ENCODE measurements around the gene PDGFD. TPM values are rescaled to one million over a fixed set of nuclear protein-coding genes. Genes with fewer than 3 reads are reported as not detected.

PDGFD gene
- total RNA-seq, 1 donor from 2014 or later: 17.2 TPM

- Mint-ChIP-seq H3K4me3 (ENCODE audit: unreplicated experiment) (no peak overlapping the region), H3K9me3 (ENCODE audit: unreplicated experiment) (no peaks in the 10 kb centered on the region), H3K27me3 (ENCODE audit: unreplicated experiment) (peaks cover 2% of the 10 kb centered on the region), H3K27ac (ENCODE audit: unreplicated experiment) (no peak overlapping the region), H3K36me3 (ENCODE audit: low read depth, unreplicated experiment) (no peaks in the 10 kb centered on the region), H3K4me1 (ENCODE audit: unreplicated experiment) (no peaks in the 10 kb centered on the region)
- TF ChIP-seq CTCF (IDR thresholded peaks at IDR 0.05; ENCODE audit: unreplicated experiment): no peak
- no peak for DNase-seq (ENCODE audit: low spot score)
These were observed 169.4 kb downstream of the PDGFD start for GRCh38 chr11:103994518-103994917.

GRCh38 chr11:103994094-103994493 lies 169.9 kb downstream of the PDGFD start:
- Mint-ChIP-seq H3K4me1 (ENCODE audit: unreplicated experiment) (no peaks in the 10 kb centered on the region), H3K4me3 (ENCODE audit: unreplicated experiment) (no peak overlapping the region), H3K9me3 (ENCODE audit: unreplicated experiment) (no peaks in the 10 kb centered on the region), H3K27me3 (ENCODE audit: unreplicated experiment) (peaks cover 2% of the 10 kb centered on the region), H3K27ac (ENCODE audit: unreplicated experiment) (no peak overlapping the region), H3K36me3 (ENCODE audit: low read depth, unreplicated experiment) (no peaks in the 10 kb centered on the region)
- TF ChIP-seq CTCF (IDR thresholded peaks at IDR 0.05; ENCODE audit: unreplicated experiment): no peak
- no peak for DNase-seq (ENCODE audit: low spot score)

- H3K4me1 Mint-ChIP-seq (ENCODE audit: unreplicated experiment): no peaks in the 10 kb centered on the region
- H3K27me3 Mint-ChIP-seq (ENCODE audit: unreplicated experiment): peaks cover 2% of the 10 kb centered on the region
- no peak for TF ChIP-seq CTCF (IDR thresholded peaks at IDR 0.05; ENCODE audit: unreplicated experiment)
- H3K27ac Mint-ChIP-seq (ENCODE audit: unreplicated experiment): no peak overlapping the region
- H3K36me3 Mint-ChIP-seq (ENCODE audit: low read depth, unreplicated experiment): no peaks in the 10 kb centered on the region
- DNase-seq (ENCODE audit: low spot score): no peak
- H3K4me3 Mint-ChIP-seq (ENCODE audit: unreplicated experiment): no peak overlapping the region
- H3K9me3 Mint-ChIP-seq (ENCODE audit: unreplicated experiment): no peaks in the 10 kb centered on the region
These were observed 170.4 kb downstream of the PDGFD start for GRCh38 chr11:103993507-103993906.

GRCh38 chr11:103988595-103988969 lies 175.4 kb downstream of the PDGFD start:
- no peak overlapping the region for H3K4me3 Mint-ChIP-seq (ENCODE audit: unreplicated experiment)
- peaks cover 2% of the 10 kb centered on the region for H3K27me3 Mint-ChIP-seq (ENCODE audit: unreplicated experiment)
- TF ChIP-seq CTCF (IDR thresholded peaks at IDR 0.05; ENCODE audit: unreplicated experiment): no peak
- H3K36me3 Mint-ChIP-seq (ENCODE audit: low read depth, unreplicated experiment): no peaks in the 10 kb centered on the region
- no peak overlapping the region for H3K27ac Mint-ChIP-seq (ENCODE audit: unreplicated experiment)
- no peaks in the 10 kb centered on the region for H3K4me1 Mint-ChIP-seq (ENCODE audit: unreplicated experiment)
- DNase-seq (ENCODE audit: low spot score): no peak
- H3K9me3 Mint-ChIP-seq (ENCODE audit: unreplicated experiment): no peaks in the 10 kb centered on the region

GRCh38 chr11:103987629-103988594 lies 176.0 kb downstream of the PDGFD start:
- Mint-ChIP-seq H3K4me1 (ENCODE audit: unreplicated experiment) (no peaks in the 10 kb centered on the region), H3K4me3 (ENCODE audit: unreplicated experiment) (no peak overlapping the region), H3K9me3 (ENCODE audit: unreplicated experiment) (no peaks in the 10 kb centered on the region), H3K27ac (ENCODE audit: unreplicated experiment) (no peak overlapping the region), H3K27me3 (ENCODE audit: unreplicated experiment) (peaks cover 2% of the 10 kb centered on the region), H3K36me3 (ENCODE audit: low read depth, unreplicated experiment) (no peaks in the 10 kb centered on the region)
- DNase-seq (ENCODE audit: low spot score): no peak
- TF ChIP-seq CTCF (IDR thresholded peaks at IDR 0.05; ENCODE audit: unreplicated experiment): no peak
